Coronary artery (tissue), 2 donors: ENCODE measurements around the gene PNKP.

ENCODE experiments used
- DNase-seq: peaks from one replicate; pipeline ENCODE4 v3.0.0-alpha.2; 2017; ENCODE audit warnings: low spot score
- H3K27ac ChIP-seq, 2 donors: fragments of 200-600 bp; sonication (generic); one replicate each; pipeline ENCODE4 v1.5.1; 2016 to 2019
- H3K4me3 ChIP-seq: fragments of 200-600 bp; sonication (generic); 2 replicates; pipeline ENCODE4 v1.5.1; 2016; ENCODE audit warnings: mild to moderate bottlenecking, moderate library complexity
- CTCF ChIP-seq: fragments of 200-600 bp; sonication (generic); IDR thresholded peaks from one replicate; pipeline ENCODE4 v1.5.1; 2019; ENCODE audit warnings: antibody characterized with exemption

Gene PNKP

GRCh38 chr19:49889038-49889686 lies 21.8 kb upstream of the PNKP start:
- no peak for DNase-seq
- Histone ChIP-seq H3K4me3 (no peak overlapping the region), H3K27ac (no peak overlapping the region)
- no peak for TF ChIP-seq CTCF

GRCh38 chr19:49888510-49888824 lies 21.1 kb upstream of the PNKP start:
- Histone ChIP-seq H3K4me3 (no peak overlapping the region), H3K27ac (no peak overlapping the region)
- no peak for DNase-seq
- no peak for TF ChIP-seq CTCF

- no peak for DNase-seq
- no peak overlapping the region for H3K27ac ChIP-seq
- TF ChIP-seq CTCF, result no peak
- H3K4me3 ChIP-seq, result no peak overlapping the region
Observed at GRCh38 chr19:49887665-49888509, 20.5 kb upstream of the PNKP start.

GRCh38 chr19:49887037-49887664 lies 19.8 kb upstream of the PNKP start:
- TF ChIP-seq CTCF, result no peak
- H3K4me3 ChIP-seq, result no peak overlapping the region
- no peak for DNase-seq

GRCh38 chr19:49884760-49885159 lies 17.4 kb upstream of the PNKP start:
- DNase-seq, result no peak
- H3K27ac ChIP-seq, result no peak overlapping the region
- no peak overlapping the region for H3K4me3 ChIP-seq
- TF ChIP-seq CTCF, result no peak

More at GRCh38 chr19:49887037-49887664, 19.8 kb upstream of the PNKP start:
- no peak overlapping the region for H3K27ac ChIP-seq

GRCh38 chr19:49884109-49884508 lies 16.7 kb upstream of the PNKP start:
- H3K27ac ChIP-seq, result no peak overlapping the region
- H3K4me3 ChIP-seq, result no peak overlapping the region
- TF ChIP-seq CTCF, result no peak
- no peak for DNase-seq
